ENCODE results near the gene NRIP1.

NRIP1 gene

DNA sequence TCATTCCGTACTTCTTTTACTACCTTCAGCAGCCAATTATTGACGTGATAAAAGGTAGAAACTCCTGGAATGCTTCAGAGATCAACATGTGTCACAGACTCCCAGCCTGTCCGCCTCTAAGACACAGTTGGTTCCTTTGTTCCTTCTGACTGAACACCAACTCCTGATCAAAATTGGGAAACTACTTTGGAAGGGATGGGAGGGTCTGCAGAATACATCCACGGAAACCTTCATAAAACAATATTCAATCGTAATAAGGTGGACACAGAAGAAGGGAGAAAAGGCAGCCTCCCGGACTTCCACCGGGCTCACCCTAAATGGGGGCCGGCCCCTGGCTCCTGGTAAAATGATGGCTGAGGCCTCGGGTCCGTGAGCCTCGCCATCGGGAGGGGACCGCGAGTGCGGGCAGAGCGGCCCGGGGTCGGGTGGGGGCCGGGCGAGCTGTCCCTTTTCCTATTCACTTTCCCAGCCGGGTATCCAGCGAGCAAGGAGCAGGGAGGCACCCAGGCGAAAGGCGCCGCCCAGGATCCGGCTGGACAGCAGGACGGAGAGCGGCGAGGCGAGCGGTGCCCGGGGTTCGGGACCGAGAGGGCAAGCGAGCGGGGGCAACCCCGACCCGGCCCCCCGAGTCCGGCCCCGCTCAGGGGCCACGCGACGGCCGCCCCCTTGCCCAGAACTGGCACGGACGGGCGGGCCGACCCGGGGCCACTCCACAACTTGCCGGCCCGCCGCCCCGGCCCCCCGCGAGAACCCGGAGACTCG is 805 bp downstream of the NRIP1 start:
- no peak for DNase-seq (ENCODE audit: low read depth)

DNA sequence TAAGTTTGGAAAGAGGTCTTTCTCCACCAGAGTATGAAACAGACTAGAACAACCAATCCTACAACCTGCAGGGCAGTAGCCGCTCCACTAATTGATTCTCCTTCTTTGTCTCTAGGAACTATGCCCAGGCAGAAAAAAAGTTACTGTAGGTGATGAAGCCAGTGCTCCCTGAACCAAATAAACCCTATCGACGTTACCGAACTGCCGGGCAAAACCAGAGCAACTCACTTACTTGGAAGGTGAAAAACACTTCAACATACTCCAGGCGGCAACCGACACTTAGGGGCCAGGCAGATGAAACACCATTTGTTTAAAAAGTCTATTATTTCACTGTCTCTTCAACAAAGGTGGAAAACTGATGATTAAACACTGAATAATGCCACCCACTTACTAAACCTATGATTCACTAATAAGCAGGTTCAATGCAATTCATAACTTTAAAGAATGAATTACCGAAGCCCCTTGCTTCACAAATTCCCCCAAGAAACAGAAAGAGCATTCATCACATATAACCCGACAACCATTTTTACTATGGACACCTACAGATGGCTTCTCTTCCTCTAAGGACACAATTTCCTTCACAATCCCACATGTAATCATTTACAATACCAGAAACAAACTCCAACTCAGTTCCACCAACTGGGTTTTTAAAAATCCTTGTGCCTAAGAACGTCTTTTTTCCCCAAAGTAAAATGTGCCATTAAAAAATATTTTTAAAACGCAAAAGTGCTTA is 1.6 kb downstream of the NRIP1 start:
- peak; percentile 6 for DNase-seq (ENCODE audit: low read depth)

DNA sequence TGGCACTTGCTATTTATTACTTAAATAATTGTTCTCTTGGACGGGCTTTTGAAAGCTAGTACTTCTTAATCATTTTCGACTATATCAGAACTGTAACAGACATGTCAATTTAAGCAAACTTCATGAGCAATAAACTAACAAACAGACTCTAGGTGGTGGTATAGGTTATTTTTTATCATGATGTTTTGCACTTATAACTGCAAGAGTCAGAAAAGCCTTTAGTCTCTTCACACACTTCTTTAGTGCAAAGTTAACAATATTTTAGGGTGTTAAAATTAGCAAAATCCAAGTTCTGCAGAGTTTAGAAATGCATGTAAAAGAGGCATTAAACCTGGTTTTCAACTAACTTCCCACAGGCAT is 2.2 kb downstream of the NRIP1 start:
- DNase-seq (ENCODE audit: low read depth) = no peak

DNA sequence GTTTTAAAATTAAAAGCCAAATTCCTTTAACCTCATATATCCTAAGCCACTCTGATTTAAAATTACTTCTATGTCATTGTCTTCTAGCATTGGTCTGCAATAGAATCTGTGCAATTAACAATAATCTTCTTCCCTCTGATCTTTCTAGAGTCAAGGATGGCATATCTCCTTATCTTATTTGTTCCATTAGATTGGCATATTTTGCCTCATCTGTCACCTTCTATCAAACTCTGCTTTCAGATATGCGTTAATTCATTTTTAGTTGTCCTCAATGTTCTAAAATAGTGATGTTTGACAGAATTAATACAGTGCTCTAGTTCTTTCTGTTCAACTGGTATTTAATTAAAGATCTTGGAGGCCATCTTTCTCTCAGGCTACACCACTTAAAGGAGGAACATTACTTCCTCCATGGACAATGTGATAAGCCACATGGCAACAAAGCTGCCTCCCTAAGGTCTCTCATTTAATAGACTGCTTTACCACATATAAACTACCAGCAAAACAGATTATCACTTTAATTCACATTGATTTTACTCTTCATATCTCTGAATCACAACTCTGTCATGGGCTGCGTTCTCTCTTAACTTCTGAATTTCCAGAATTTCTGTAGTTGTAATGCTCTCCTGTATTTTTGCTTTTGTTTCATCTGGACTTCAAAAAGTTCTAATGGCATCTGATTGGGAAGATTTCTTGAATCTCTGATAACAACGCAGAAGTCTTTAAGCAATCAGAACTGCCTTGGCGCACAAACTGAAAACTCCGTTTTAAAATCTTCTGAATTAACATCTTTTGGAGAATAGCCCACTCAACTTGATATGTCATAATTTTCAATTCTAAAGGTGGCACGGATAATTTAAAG is 2.8 kb downstream of the NRIP1 start:
- DNase-seq (ENCODE audit: low read depth) = no peak

DNA sequence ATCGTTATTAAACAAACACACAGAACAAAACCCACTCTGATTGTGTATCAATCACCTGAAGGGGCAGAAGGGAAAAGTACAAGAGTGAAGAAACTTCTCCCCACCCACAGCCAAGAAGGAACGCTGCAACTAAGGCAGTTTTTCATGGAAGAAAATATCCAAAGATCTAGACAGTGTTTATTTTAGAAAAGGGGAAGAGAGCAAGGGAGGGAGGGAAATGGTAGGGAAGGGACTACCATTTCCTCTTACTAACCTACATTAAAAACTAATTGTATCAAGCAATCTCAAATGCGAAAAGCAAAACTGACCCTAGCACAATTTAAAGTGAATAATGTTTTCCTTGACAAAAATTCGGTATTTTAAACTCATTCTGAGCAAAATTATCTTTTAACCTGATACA is 3.5 kb downstream of the NRIP1 start:
- DNase-seq (ENCODE audit: low read depth) = no peak

DNA sequence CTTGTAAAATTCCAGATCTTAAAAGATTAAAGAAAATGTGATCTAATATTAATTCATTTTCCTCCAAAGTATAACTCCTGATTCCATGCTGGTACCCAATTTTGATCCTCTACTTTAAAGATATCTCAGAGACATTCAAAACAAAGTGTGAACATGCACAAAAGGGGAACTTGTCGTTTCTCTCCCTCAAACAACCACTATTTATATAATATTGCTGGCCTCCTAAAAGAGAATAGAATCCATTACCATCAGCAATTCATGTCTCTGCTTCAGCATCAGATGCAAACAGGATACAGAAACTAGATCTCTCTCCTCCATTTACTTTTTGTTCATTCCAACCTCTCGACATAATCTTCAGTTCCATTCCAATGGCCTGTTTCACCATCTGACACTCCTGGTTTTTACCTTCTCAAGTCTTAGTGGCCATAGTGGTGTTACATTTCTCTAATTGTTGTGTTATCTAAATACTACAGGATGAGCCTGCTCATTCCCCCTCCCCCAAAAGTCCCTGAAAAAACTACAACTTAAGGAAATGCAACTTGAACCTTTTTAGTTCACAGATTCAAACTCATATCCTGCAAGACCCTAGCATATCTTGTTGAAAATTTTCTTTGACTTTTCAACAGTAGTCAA is 4.1 kb downstream of the NRIP1 start:
- no peak for DNase-seq (ENCODE audit: low read depth)

DNA sequence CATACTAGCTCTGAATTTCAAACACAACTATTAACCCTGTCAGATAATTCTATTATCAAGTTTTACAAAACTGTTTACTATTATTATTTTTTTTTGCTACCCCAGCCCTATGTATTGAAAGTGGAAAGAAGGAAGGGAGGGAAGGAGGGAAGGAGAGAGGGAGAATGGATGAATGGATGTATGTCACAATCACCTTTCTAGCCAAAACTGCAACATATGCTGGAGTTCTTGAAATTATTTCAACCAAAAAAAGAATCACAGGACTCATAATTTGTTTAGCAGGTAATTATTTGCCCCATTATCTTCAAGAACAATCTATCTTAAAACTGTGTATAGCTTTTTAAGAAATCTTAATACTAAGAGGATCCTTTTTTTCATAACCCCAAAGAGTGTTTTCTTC is 5.4 kb downstream of the NRIP1 start:
- DNase-seq (ENCODE audit: low read depth) = no peak

DNA sequence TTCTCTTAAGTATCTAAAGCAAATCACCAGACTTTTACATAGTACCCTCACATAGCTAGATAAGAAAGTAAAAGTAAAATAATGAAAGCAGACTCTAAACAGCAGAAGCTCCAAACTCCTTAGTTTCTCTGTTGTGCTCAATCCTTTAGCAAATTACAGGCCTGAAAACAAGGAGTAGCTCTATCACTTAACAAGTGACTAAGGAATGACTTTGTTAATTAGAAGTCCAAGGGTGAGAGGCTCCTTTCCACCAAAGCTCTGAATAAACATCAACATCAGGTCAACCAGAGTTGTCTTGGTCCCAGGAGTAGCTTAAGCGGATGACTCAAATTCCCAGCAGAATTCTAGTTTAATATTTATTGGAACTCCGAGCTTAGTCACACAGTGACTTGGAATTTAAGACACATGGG is 5.9 kb downstream of the NRIP1 start:
- no peak for DNase-seq (ENCODE audit: low read depth)

DNA sequence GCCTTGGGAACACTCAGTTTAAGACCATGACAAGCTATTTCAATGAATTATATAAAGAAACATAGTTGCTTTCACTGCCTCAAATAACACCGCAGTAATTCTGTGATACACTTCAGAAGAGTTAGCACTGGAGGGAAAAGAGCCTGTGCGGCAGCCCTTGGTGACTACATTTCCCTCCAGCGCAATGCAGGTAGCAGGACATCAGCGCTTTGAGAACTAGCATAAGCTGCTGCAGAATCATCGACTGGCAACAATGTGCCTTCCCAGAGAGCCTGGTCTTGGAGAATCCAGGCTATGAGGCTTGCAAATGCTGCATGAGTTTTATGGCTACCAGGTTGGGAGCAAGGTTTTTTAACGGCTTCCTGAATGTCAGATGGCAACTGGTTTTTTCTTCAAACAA is 7.5 kb downstream of the NRIP1 start:
- DNase-seq (ENCODE audit: low read depth) = no peak

DNA sequence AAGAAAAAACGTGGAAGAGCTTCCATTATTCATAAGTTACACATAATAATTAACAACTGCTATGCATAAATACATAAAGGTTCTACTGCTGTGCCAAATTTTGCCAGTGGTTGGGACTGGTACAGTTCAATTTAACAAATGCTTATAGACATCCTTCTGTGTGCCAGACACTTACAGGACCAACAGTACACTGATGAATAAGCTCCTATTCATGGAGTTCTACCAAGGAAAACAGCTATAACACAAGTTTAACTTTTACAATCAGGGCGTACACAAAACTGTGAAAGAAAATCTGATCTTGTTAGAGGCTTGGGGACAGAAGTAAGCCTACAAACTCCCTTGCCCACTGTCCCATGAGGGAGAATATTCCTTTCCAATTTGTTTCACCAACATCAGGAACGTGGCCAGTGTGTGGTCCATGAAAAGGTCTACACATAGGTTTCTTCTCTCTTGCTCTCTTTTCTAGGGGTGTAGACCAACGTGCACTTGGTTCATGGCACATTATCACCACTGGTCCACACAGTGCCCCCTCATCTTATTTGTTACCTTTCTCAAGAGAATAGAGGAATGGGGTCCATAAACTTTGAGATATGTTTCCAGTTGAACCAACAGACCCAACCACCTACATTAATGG is 10.1 kb downstream of the NRIP1 start:
- DNase-seq (ENCODE audit: low read depth) = no peak

DNA sequence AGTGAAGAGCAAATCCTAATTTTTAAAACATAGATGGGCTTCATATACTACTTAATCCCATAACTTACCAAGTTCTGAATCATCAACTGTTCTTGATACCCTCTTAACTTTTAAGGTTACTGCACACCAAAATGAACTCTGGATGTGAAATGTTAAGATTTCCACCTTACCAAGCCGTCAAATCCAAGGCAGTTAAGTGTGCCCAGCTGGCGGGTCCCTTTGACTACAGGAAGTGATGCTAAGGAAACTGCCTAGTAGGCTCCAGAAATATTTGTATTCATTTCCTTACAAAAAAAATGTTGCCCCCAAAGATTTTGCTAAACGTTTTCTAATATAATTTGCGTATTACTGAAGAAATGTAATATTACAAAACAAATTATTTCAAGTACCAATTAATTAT is 10.7 kb downstream of the NRIP1 start:
- no peak for DNase-seq (ENCODE audit: low read depth)

DNA sequence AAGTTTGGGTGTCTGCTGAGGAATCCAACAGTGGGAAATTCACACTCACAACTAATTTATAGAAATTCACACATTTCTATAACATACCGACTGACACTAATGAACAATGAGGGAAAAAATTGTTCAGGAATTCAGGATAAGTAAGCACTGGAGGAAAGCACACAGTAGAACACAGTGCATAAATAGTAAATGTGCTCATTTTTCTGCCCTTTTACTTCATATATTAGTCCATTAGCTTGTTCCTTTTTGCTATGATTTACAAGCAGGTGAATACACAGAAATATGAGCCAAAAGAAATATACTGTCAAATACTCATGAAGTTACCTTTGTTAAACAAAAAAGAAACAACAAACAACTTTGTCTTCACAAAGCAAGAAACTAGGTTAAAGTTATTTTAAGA is 11.3 kb downstream of the NRIP1 start:
- no peak for DNase-seq (ENCODE audit: low read depth)

DNA sequence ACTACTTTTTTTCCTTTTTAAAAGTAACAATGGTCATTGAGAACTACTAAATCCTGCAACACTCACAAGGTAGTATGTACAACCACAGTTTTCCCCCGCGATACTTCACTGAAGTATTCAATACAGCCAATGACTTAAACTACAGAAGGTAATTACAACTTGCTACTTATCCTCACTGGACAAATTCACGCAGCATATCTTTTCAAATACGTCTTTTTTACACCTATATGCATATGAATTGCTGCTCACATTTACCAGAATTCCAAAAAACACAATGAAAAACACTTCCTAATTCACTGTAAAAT is 12.4 kb downstream of the NRIP1 start:
- DNase-seq (ENCODE audit: low read depth) = no peak

DNA sequence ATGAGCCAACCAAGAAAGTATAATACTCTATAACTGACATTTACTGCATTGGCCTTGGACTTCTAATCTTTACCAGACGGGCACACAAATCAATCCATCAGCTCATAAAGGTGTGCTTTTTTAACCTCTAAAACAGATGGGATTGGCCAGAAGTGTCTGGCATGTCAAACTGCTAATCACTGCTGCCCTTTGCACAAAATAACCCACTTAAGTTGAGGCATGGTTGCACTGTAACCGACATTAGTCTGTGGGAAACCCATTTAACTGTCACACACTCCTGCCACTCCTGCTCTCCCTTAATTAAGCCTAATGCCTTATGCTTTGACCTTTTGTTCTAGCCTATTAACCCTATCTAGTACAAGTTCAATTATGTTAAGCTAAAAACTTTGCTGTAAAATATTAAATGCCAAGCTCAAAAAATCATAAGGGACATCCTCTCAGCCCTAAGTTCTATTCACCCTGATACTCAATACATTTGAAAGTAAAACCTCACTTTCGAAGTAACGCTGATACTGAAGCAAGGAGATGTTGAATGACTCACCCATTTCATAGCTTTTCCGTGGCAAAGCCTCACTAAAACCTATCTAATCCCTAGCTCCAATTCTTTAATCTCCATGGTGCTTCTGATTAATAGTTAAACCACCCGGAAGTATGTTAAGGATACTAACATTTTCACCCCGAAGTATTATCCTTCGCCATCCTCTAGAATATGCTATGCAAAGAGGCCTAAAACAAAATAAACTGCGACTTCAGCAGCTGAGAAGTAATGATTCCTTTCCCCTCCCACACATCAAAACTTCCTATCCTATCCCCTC is 12.9 kb downstream of the NRIP1 start:
- no peak for DNase-seq (ENCODE audit: low read depth)

DNA sequence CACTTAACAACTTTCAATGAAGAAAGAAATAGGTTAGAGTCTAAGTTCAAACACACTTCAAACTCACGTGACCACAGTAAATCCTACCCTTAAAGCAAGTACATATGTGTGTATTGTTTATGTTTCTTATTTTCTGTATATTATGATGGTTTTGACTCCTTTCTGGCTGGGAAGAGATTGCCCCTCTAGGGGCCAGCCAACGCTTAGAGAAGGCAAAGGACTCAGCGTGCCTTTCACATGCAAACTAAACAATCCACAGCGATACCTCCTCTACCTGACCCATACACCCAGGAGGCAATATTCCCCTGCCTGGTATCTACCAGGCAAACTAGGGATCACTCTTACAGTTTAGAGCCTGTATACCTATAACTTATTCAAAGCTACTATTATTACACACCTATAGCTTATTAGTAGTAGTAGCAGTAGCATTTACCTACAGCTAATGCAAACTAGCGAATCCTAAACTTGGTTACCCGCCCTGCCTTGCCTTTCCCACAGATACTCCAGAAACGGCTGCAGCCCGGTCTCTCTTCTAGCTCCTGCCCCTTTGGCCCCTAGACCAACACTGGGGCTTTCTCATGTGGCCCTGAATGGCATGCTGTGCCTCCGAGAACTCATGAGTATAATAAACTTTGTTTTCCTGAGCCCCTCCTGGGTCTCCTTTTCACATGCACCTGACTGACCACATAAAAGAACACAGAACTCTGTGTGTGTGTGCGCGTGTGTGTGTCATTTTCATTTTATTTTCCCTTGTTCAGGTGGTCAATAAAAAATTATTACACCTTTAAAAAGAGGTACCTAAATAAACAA is 14.0 kb downstream of the NRIP1 start:
- DNase-seq (ENCODE audit: low read depth) = no peak

DNA sequence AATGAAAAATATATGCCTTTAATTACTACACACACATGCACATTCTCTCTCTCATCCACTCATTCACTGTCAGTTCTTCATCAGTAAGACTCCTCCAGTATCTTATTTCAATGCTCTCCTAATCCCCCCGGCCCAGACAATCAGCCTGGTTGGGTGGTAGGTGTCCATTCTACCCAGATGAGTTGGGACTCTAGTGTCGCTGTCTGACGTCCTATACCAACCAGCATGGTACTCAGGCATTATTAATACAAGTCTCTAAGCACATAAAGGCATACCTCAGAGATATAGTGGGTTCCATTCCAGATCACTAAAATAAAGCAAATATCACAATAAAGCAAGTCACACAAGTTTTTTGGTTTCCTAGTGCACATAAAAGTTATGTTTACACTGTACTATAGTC is 19.8 kb downstream of the NRIP1 start:
- DNase-seq (ENCODE audit: low read depth) = no peak

DNA sequence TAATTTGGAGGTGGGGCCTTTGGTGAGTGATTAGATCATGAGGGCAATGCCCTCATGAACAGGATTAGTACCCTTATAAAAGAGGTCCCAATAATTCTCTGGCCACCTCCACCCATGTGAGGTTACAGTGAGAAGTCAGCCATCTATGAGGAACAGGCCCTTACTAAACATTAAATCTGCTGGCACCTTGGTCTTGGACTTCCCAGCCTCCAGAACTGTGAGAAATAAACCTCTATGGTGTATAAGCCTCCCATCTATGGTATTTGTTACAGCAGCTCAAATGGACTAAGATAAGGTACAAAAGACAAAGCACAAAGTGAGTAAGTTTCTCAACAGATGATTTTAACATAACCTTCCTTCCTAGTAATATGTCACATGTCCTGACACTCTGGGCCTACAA is 22.3 kb downstream of the NRIP1 start:
- DNase-seq (ENCODE audit: low read depth) = no peak

DNA sequence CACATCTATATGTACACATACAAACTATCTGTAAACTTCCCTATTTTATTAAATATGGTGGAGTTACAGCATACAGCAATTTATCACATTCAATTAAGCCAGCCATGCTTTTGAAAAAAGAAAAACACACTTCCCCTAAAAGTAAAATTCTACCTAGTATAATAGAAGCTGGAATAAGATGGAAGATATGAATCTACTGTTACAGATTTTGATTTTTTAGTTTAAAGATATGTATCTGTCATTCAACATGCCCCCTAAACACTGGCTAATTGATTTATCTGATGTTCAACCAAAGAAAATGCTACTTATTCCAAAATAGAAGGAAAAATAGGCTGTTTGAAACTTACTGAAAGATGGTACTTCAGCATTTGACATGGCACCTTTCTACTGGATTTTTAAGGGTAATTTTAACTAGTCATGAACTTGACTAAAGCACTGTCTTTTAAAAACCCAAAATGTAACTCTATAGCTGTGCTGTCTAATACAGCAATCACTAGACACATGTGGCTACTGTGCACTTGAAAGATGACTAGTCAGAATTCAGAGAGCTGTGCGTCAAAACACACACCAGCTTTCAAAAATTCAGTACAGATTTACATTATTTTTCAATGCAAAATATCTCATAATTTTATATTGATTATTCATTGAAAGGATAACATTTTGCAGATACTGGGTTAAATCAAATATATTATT is 25.0 kb downstream of the NRIP1 start:
- no peak for DNase-seq (ENCODE audit: low read depth)

DNA sequence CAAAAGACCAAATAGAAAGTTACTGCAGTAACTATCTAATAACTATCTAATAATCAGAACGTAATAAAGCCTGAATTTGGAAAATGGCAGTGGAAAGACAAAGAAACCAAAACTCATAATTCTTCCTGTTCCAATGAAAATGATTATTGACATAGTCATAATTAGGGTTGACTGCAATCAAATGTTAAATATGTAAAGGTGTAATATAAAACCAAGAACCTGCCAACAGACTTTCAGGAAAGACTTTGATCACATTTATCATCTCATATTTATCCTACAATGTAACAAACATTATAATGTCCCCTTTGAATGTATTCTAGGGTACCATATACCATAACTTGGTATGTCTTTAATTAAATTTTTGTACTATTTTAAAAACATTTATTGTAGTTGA is 26.9 kb downstream of the NRIP1 start:
- DNase-seq (ENCODE audit: low read depth) = no peak

Measured in T follicular helper cell (primary cell).